Breast epithelium (tissue), 4 donors: Measurements from ENCODE around the gene DYRK1A. TPM values are rescaled to one million over a fixed set of nuclear protein-coding genes. Genes with fewer than 3 reads are reported as not detected.

ENCODE experiments used
- DNase-seq, 2 donors: peaks; one replicate each; pipeline ENCODE4 v3.0.0-alpha.2; 2019; ENCODE audit warnings: low spot score in 2 of 2
- H3K27ac ChIP-seq, 2 donors: fragments of 200-600 bp; sonication (generic) in 1 of 2; one replicate each; pipeline ENCODE4 v1.5.1; 2016 to 2019; ENCODE audit warnings: mild to moderate bottlenecking in 1 of 2
- H3K27me3 ChIP-seq, 2 donors: fragments of 200-600 bp; sonication (generic) in 1 of 2; one replicate each; pipeline versions ENCODE4 v1.5.1 to v1.6.0; 2017 to 2019; ENCODE audit warnings: control low read depth in 1 of 2, mild to moderate bottlenecking in 1 of 2
- H3K36me3 ChIP-seq: fragments of 200-600 bp; one replicate; pipeline ENCODE4 v1.5.1; 2019
- H3K4me1 ChIP-seq, 2 donors: fragments of 200-600 bp; sonication (generic); one replicate each; pipeline ENCODE4 v1.5.1; 2016 to 2019; ENCODE audit warnings: control low read depth in 1 of 2
- H3K4me3 ChIP-seq, 3 donors: fragments of 200-600 bp; sonication (generic); 1 replicate in 2 of 3; 2 replicates in 1 of 3; pipeline ENCODE4 v1.5.1; 2016 to 2019; ENCODE audit warnings: mild to moderate bottlenecking in 3 of 3, moderate library complexity in 2 of 3
- H3K9me3 ChIP-seq, 2 donors: fragments of 200-600 bp; sonication (generic) in 1 of 2; one replicate each; pipeline ENCODE4 v1.5.1; 2016 to 2019; ENCODE audit warnings: control low read depth in 1 of 2
- POLR2A ChIP-seq: fragments of 450-650 bp; IDR thresholded peaks from one replicate; pipeline ENCODE4 v1.6.1; 2016; ENCODE audit warnings: antibody characterized with exemption, mild to moderate bottlenecking, moderate library complexity
- POLR2AphosphoS5 ChIP-seq, 3 donors: sonication (generic); formaldehyde crosslinking; IDR thresholded peaks; one replicate each; pipeline ENCODE4 v1.6.1; 2017; ENCODE audit warnings: antibody characterized with exemption in 3 of 3
- intact Hi-C: fragments of 100-400 bp; cut with DNase I; formaldehyde crosslinking; loops from one replicate; pipeline ENCODE4 v1.15.1; 2023; ENCODE audit warnings: low total_unique reads
- total RNA-seq, 3 donors: library from RNA; depleted of rRNA; stranded (reverse); fragments of >200 nt; gene quantifications; one replicate each; pipeline ENCODE4 v1.1.0, GENCODE V29; 2016
- TF ChIP-seq, protein P1 (sequence below), 3 donors: fragments of 450-650 bp; IDR thresholded peaks; one replicate each; pipeline ENCODE4 v1.5.1; 2016 to 2017; ENCODE audit warnings: antibody characterized with exemption in 3 of 3, mild to moderate bottlenecking in 3 of 3, moderate library complexity in 3 of 3

The DYRK1A gene
- total RNA-seq, 3 donors from 2014 or later = 71.7 to 138 (median 93.1) TPM

DNA sequence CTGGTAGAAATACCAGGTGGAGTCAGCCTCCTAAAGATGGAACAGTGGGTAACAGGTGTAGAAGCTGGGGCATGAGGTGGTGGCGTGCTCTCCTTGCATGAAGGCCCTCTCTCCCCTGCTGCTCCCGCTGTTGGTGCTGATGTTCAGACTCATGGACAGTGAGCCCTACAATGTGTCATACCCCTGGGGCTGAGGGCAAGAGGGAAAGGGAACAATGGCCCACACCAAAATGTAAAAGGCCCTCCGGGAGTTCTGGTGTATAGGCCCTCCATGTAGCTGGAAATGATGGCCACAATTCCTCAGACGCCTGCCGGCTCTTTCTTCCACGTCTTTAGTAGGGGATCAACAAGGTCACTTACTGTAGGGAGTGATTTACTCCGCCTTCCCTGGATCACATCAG is 194.9 kb downstream of the DYRK1A start:
- no peak overlapping the region for H3K27ac ChIP-seq
- H3K9me3 ChIP-seq = no peaks in the 10 kb centered on the region
- no peak overlapping the region for H3K4me3 ChIP-seq
- intact Hi-C loops = no loop called here
- no peaks in the 10 kb centered on the region for H3K36me3 ChIP-seq
- DNase-seq = no peak
- TF ChIP-seq, protein P1, sequence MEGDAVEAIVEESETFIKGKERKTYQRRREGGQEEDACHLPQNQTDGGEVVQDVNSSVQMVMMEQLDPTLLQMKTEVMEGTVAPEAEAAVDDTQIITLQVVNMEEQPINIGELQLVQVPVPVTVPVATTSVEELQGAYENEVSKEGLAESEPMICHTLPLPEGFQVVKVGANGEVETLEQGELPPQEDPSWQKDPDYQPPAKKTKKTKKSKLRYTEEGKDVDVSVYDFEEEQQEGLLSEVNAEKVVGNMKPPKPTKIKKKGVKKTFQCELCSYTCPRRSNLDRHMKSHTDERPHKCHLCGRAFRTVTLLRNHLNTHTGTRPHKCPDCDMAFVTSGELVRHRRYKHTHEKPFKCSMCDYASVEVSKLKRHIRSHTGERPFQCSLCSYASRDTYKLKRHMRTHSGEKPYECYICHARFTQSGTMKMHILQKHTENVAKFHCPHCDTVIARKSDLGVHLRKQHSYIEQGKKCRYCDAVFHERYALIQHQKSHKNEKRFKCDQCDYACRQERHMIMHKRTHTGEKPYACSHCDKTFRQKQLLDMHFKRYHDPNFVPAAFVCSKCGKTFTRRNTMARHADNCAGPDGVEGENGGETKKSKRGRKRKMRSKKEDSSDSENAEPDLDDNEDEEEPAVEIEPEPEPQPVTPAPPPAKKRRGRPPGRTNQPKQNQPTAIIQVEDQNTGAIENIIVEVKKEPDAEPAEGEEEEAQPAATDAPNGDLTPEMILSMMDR (IDR thresholded peaks at IDR 0.05) = no peak
- TF ChIP-seq POLR2AphosphoS5 (IDR thresholded peaks at IDR 0.05) (no peak), POLR2A (no peak)
- H3K27me3 ChIP-seq = no peaks in the 10 kb centered on the region
- H3K4me1 ChIP-seq = peaks cover 2 to 7% of the 10 kb centered on the region in 2 donors

DNA sequence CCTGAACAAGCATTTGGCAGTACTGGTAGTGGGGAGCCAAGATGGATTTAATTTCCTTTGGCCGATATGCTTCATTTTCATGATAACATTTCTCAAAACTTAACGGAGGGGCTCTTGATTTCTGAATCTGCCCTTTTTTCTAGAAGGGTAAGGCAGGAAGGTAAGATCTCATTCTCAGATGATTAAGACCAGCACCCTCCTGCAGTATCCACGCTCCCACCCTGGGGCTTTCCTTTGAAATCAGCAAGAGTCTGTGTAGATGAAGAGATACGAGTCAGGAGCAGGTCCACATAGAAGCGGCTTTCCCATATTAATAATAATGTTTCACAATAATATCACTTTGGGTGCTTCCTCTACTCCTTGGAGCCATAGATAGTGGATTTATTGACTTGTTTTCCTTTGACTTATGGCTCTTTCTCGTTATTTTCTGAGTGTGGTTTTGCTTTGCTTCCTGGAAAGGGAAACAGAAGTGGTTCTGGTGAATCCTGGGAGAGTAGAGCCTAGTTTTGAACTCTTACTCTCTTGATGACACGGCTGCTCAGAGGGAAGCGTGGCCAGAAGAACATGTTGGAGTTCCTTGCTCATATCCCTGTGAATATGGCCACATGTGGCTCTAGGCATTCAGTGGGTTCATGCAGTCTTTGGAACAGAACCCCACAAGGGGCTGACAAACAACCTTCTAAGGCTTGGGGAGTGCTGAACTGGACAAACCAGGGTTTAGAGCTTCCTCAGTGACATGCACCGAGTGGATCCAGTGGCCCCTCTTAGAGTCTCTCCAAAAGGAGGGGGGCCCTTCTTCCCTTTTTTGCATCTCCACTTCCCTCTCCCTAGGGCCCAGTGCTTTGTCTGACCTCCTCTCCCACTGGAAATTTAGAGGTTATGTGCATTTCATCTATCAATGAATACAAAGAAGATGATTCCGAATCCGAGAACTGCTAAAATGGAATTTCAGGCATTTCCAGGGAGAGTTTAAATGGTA is 195.7 kb downstream of the DYRK1A start:
- TF ChIP-seq POLR2AphosphoS5 (IDR thresholded peaks at IDR 0.05) (no peak), POLR2A (no peak)
- TF ChIP-seq, protein P1 (IDR thresholded peaks at IDR 0.05) = no peak
- Histone ChIP-seq H3K9me3 (no peaks in the 10 kb centered on the region), H3K36me3 (no peaks in the 10 kb centered on the region), H3K27ac (no peak overlapping the region), H3K4me1 (peaks cover 2 to 7% of the 10 kb centered on the region in 2 donors), H3K27me3 (no peaks in the 10 kb centered on the region), H3K4me3 (no peak overlapping the region)
- intact Hi-C loops = no loop called here
- DNase-seq = no peak

DNA sequence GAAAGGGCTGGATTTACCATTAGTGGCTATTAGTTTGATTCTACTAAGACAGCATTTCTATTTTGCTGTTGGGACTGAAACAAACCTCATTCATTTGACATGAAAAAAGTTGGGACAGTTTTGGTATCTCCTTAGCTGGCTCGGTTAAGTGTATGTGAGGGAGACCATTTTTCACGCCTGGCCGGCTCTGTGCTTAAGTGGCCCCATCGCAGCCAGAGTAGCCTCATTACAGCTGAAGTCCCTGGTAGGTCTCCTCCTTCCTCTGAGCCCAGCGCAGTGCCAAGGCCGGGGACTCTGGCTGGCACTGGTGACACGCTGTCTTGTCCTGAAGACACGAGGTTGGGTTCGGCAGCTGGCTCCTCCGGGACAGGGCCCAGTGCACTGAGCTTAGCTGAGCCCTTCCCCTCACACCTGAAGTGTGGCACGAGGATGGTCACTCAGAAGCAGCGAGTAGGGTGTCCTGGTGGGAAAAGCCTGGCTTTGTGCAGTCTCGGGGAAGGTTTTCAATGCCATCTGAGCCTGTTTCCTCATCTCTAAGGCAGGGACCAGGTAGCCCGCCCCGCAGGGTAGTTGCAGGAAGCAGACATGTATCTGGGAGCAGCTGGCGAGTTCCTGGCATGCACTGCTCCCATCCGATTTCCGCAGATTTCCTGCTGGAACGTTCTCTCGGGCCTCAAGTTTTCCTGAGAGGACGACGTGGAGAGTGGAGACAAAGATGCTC is 196.5 kb downstream of the DYRK1A start:
- Histone ChIP-seq H3K36me3 (no peaks in the 10 kb centered on the region), H3K27me3 (no peaks in the 10 kb centered on the region), H3K9me3 (no peaks in the 10 kb centered on the region), H3K27ac (peak overlapping the region; percentile 90 to 96), H3K4me1 (peaks cover 2 to 7% of the 10 kb centered on the region in 2 donors), H3K4me3 (peak overlapping the region; percentile 67 to 94 (median 68))
- intact Hi-C loops = no loop called here
- no peak for DNase-seq
- TF ChIP-seq, protein P1 (IDR thresholded peaks at IDR 0.05) = no peak
- TF ChIP-seq POLR2A = no peak
- TF ChIP-seq POLR2AphosphoS5 (IDR thresholded peaks at IDR 0.05) = no peak

DNA sequence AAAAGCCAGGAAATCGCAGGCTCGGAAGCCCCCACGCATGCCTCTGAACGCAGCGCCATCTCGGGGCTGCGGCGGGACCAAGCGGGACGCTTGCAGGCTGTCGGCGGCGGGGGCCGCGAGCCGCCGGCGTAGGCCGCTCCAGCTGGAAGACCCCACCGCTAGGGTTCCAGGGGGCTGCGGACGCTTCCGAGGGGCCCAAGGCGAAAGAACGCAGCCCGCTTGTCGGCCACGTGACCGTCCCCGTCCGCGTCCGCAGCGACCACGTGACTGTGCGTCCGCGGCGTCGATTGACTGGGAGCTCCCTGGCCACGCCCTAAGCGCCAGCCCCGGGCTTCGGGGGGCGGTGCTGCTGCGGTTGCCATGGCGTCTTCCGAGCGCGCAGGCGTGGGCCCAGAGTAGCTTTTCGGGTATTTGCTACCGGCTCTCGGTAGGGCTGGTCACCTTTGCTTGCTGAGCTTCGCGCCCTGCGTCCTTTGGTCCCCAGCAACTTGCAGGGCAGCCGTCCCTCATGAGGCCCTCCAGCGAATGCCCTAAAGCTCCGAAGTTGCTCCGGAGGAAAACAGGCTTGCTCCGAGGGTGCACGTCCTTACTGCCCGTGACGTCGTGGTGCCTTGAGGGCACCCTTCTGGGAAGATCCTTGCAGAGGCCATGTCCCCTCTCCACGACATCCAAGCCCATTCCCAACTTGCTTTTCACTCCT is 197.2 kb downstream of the DYRK1A start:
- H3K9me3 ChIP-seq = no peaks in the 10 kb centered on the region
- TF ChIP-seq POLR2AphosphoS5 (IDR thresholded peaks at IDR 0.05) = peak in 2 of 3 donors; percentile 26 to 48
- TF ChIP-seq, protein P1 (IDR thresholded peaks at IDR 0.05) = peak in 2 of 3 donors; percentile 36 to 47
- TF ChIP-seq POLR2A = peak; percentile 22
- peak overlapping the region; percentile 67 to 94 (median 68) for H3K4me3 ChIP-seq
- H3K36me3 ChIP-seq = no peaks in the 10 kb centered on the region
- no peaks in the 10 kb centered on the region for H3K27me3 ChIP-seq
- H3K4me1 ChIP-seq = peaks cover 2 to 7% of the 10 kb centered on the region in 2 donors
- H3K27ac ChIP-seq = peak overlapping the region; percentile 90 to 96
- intact Hi-C loops = no loop called here
- DNase-seq = peak; percentile 89
